ENCODE results near the gene SUGCT. TPM values are rescaled to one million over a fixed set of nuclear protein-coding genes. Genes with fewer than 3 reads are reported as not detected.

Gene SUGCT
- total RNA-seq, 4 donors from 2014 or later, result 0.83 to 7.1 (median 3.2) TPM

DNA sequence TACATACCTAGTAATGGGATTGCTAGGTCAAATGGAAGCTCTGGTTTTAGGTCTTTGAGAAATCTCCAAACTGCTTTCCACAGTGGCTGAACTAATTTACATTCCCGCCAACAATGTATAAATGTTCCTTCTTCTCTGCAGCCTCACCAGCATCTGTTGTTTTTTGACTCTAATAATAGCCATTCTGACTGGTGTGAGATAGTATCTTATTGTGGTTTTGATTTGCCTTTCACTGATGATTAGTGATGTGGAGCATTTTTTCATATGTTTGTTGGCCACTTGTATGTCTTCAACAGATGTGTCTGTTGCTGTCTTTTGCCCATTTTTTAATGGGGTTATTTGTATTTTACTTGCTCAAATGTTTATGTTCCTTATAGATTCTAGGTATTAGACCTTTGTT is 675.5 kb downstream of the SUGCT start:
- 95 to 100% methylated on average over 1 of the region's 1 CpG for WGBS, 2 donors
- intact Hi-C loops (cut with DNase I), result no loop called here
- no peak for DNase-seq

DNA sequence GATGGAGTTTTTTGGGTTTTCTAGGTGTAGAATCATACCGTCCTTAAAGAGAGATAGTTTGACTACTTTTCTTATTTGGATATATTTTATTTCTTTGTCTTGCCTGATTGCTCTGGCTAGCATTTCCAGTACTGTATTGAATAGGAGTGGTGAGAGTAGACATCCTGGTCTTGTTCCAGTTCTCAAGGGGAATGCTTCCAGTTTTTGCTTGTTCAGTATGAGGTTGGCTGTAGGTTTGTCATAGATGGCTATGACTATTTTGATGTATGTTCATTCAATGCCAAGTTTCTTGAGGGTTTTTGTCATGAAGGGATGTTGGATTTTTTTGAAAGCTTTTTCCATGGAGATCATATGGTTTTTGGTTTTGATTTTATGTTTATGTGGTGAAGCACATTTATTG is 676.9 kb downstream of the SUGCT start:
- 88 to 100% methylated on average over 1 of the region's 1 CpG for WGBS, 2 donors
- no peak overlapping the region for H3K27ac ChIP-seq
- peaks cover 0 to 9% (median 0%) of the 10 kb centered on the region in 3 donors for H3K9me3 ChIP-seq
- TF ChIP-seq POLR2A (IDR thresholded peaks at IDR 0.05), result no peak
- TF ChIP-seq, protein P1, sequence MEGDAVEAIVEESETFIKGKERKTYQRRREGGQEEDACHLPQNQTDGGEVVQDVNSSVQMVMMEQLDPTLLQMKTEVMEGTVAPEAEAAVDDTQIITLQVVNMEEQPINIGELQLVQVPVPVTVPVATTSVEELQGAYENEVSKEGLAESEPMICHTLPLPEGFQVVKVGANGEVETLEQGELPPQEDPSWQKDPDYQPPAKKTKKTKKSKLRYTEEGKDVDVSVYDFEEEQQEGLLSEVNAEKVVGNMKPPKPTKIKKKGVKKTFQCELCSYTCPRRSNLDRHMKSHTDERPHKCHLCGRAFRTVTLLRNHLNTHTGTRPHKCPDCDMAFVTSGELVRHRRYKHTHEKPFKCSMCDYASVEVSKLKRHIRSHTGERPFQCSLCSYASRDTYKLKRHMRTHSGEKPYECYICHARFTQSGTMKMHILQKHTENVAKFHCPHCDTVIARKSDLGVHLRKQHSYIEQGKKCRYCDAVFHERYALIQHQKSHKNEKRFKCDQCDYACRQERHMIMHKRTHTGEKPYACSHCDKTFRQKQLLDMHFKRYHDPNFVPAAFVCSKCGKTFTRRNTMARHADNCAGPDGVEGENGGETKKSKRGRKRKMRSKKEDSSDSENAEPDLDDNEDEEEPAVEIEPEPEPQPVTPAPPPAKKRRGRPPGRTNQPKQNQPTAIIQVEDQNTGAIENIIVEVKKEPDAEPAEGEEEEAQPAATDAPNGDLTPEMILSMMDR (IDR thresholded peaks at IDR 0.05), result no peak
- no peak overlapping the region for H3K4me3 ChIP-seq
- intact Hi-C loops (cut with DNase I), result no loop called here
- H3K4me1 ChIP-seq, result peaks cover 0 to 5% (median 4%) of the 10 kb centered on the region in 3 donors
- no peaks in the 10 kb centered on the region for H3K36me3 ChIP-seq
- DNase-seq, result no peak
- no peaks in the 10 kb centered on the region for H3K27me3 ChIP-seq

More for the DNA sequence above, 675.5 kb downstream of the SUGCT start:
- TF ChIP-seq POLR2A (IDR thresholded peaks at IDR 0.05), result no peak
- TF ChIP-seq, protein P1 (IDR thresholded peaks at IDR 0.05), result no peak
- Histone ChIP-seq H3K4me1 (peaks cover 0 to 5% (median 0%) of the 10 kb centered on the region in 3 donors), H3K4me3 (no peak overlapping the region), H3K27ac (no peak overlapping the region), H3K27me3 (no peaks in the 10 kb centered on the region), H3K36me3 (no peaks in the 10 kb centered on the region), H3K9me3 (peaks cover 0 to 9% (median 0%) of the 10 kb centered on the region in 3 donors)

DNA sequence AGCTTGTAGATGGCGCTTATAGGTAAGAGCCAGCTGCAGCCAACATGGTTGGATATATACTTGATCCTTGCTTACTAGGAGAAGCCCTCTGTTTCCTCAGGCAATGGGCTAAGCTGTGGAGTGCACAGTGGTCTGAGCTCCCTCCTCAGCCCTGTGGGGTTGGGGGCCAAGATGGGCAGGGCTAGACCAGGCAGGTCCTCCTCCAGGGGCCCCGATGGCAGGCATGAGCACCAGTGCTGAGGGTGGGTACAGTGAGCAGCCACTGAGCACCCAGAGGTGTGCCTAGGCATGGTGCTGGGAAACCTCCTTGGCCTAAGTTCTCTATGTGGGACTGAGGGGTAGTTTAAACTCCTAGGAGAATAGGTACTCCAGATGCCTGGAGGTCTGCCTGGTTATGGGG is 680.2 kb downstream of the SUGCT start:
- Histone ChIP-seq H3K9me3 (peaks cover 0 to 9% (median 0%) of the 10 kb centered on the region in 3 donors), H3K27ac (no peak overlapping the region), H3K4me3 (no peak overlapping the region), H3K27me3 (no peaks in the 10 kb centered on the region), H3K36me3 (no peaks in the 10 kb centered on the region), H3K4me1 (peaks cover 0 to 5% (median 0%) of the 10 kb centered on the region in 3 donors)
- intact Hi-C loops (cut with DNase I), result no loop called here
- TF ChIP-seq, protein P1 (IDR thresholded peaks at IDR 0.05), result no peak
- TF ChIP-seq POLR2A (IDR thresholded peaks at IDR 0.05), result no peak
- no peak for DNase-seq
- WGBS, 2 donors, result 100% methylated on average over 1 of the region's 2 CpGs; no CpG with 5 or more reads in 1 of the 2 donors

DNA sequence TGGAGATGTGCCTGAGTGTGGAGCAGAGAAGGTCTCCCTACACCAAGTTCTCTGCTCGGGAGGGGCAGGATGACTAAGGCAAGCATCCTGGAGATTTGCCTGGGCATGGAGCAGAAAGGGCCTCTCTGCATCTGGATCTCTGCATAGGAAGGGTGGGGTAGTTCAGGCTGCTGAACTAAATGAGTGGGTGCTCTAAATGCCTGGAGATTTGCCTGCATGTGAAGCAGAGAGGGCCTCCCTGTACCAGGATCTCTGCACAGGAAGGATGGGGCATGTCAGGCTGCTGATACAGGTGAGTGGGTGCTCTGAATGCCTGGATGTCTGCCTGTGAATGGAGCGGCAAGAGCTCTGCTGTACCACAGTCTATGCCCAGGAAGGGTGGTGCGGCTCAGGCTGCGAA is 680.7 kb downstream of the SUGCT start:
- Histone ChIP-seq H3K4me3 (no peak overlapping the region), H3K36me3 (no peaks in the 10 kb centered on the region), H3K9me3 (peaks cover 0 to 9% (median 0%) of the 10 kb centered on the region in 3 donors), H3K4me1 (peaks cover 0 to 5% (median 0%) of the 10 kb centered on the region in 3 donors), H3K27me3 (no peaks in the 10 kb centered on the region), H3K27ac (no peak overlapping the region)
- intact Hi-C loops (cut with DNase I), result no loop called here
- no peak for DNase-seq
- TF ChIP-seq POLR2A (IDR thresholded peaks at IDR 0.05), result no peak
- TF ChIP-seq, protein P1 (IDR thresholded peaks at IDR 0.05), result no peak
- WGBS, 2 donors, result 38 to 73% methylated on average over 1 to 3 of the region's 4 CpGs

DNA sequence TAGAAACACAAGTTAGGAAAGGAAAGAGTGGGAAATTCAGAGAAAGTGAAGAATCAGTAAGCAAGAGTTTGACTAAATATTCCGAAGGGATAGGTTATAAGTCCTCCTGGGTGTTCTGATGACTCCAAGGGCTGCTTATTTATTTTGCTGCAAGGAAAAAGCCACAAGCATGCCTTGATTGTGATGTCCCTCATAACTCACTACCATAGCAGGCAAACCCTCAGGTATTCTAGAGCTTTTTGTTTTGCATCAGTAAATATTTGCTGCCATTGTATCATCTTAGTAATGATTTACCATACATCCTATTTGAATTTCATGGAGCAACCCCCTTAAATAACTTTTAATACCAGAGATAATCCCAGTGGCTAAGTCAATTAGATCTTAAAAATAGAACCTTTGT is 688.1 kb downstream of the SUGCT start:
- H3K4me3 ChIP-seq, result no peak overlapping the region
- H3K4me1 ChIP-seq, result peaks cover 0 to 24% (median 20%) of the 10 kb centered on the region in 3 donors
- no peak overlapping the region for H3K27ac ChIP-seq
- no peak for TF ChIP-seq POLR2A (IDR thresholded peaks at IDR 0.05)
- TF ChIP-seq, protein P1 (IDR thresholded peaks at IDR 0.05), result no peak
- 87 to 100% methylated on average over 1 of the region's 1 CpG for WGBS, 2 donors
- intact Hi-C loops (cut with DNase I), result no loop called here
- no peak for DNase-seq
- H3K27me3 ChIP-seq, result no peaks in the 10 kb centered on the region
- no peaks in the 10 kb centered on the region for H3K36me3 ChIP-seq
- H3K9me3 ChIP-seq, result no peaks in the 10 kb centered on the region
